ACC112 (cell line): ENCODE data around the gene TESMIN.

Experiments
- H2AFZ ChIP-seq: fragments of 200-600 bp; sonication (generic); one replicate; pipeline ENCODE4 v1.6.0; 2017; ENCODE audit warnings: antibody characterized with exemption, low read length; ENCODE audit not compliant: unreplicated experiment
- H3K27ac ChIP-seq: fragments of 200-600 bp; sonication (generic); 2 replicates; pipeline ENCODE4 v1.5.1; 2014; ENCODE audit warnings: low read depth, mild to moderate bottlenecking, antibody characterized with exemption, low read length, moderate library complexity
- H3K27me3 ChIP-seq: fragments of 200-600 bp; sonication (generic); 2 replicates; pipeline ENCODE4 v1.6.1; 2014; ENCODE audit warnings: mild to moderate bottlenecking, antibody characterized with exemption, low read length, moderate library complexity, mixed read lengths; ENCODE audit not compliant: insufficient read depth
- H3K36me3 ChIP-seq: fragments of 200-600 bp; sonication (generic); 2 replicates; pipeline ENCODE4 v1.6.1; 2016; ENCODE audit warnings: mild to moderate bottlenecking, antibody characterized with exemption, low read length, moderate library complexity, mixed read lengths; ENCODE audit not compliant: insufficient read depth
- H3K4me1 ChIP-seq: fragments of 200-600 bp; sonication (generic); one replicate; pipeline ENCODE4 v1.6.1; 2016; ENCODE audit warnings: low read length, mixed read lengths; ENCODE audit not compliant: insufficient read depth, unreplicated experiment, control insufficient read depth
- H3K4me3 ChIP-seq: fragments of 200-600 bp; sonication (generic); 2 replicates; pipeline ENCODE4 v1.5.1; 2014; ENCODE audit warnings: mild to moderate bottlenecking, low read depth, low read length
- H3K79me2 ChIP-seq: fragments of 200-600 bp; sonication (generic); one replicate; pipeline ENCODE4 v1.6.0; 2016; ENCODE audit warnings: low read length; ENCODE audit not compliant: control insufficient read depth, unreplicated experiment, insufficient read depth

The TESMIN gene

DNA sequence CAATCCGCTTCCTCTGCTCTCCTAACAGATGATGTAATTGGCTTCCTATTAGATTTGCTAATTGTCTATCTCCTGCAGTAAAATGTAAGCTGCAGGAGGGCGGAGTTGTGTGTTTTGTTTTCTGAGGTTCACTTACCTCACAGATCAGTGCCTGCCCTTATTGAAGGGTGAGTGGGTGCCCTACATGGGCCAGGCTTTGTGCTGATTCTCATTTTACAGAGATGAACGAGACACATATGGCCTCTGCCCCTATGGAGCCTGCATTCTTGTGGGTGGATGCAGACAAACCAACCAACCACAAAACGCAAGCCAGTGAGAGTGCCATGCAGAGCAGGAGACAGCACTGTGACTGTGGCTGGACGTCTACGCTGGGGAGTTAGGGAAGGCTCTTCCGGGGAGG, 9.9 kb downstream of the TESMIN start:
- Histone ChIP-seq H3K27me3 (peaks cover 17% of the 10 kb centered on the region), H3K79me2 (no peaks in the 10 kb centered on the region), H3K36me3 (no peaks in the 10 kb centered on the region), H3K27ac (no peak overlapping the region), H2AFZ (no peak overlapping the region), H3K4me1 (no peaks in the 10 kb centered on the region), H3K4me3 (no peak overlapping the region)

DNA sequence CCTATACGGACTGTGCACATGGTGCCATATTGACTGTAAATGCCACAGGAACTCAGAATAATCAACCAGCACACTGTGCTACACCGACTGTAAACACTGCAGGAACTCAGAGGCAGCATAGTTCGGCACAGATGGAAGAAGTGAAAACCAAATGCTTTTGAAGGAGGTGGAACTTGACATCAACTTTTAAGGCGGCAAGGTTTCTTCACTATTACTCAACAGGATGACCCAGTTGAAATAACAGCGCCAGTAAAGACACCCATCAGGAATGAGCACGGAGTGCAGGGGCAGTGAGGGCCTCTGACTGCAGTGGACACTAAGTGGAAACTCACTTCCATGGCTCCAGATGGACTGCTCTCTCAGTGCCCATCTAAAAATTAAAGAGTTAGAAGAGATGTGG, 15.7 kb downstream of the TESMIN start:
- Histone ChIP-seq H3K27me3 (peaks cover 70% of the 10 kb centered on the region), H3K27ac (no peak overlapping the region), H3K79me2 (no peaks in the 10 kb centered on the region), H2AFZ (no peak overlapping the region), H3K4me1 (no peaks in the 10 kb centered on the region), H3K4me3 (no peak overlapping the region), H3K36me3 (no peaks in the 10 kb centered on the region)

DNA sequence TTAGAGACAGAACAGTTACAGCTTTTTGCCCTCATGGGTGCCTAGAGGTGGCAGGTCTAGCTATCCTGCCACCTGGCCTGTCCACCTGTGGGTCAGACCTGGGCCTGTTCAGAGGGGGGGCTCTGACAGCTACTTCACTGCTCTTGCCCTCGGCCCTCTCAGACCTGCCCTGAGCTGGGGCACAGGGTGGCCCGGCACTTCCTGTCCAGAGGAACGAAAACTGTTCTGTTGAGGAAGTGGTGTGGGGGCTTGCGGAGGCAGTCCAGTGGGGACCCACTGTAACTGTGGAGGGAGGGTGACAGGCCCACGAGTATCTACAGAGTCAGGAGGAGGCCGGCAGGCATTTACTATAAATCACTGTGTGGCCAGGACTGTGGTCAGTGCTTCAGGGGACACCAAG, 16.2 kb downstream of the TESMIN start:
- Histone ChIP-seq H3K79me2 (no peaks in the 10 kb centered on the region), H3K4me3 (no peak overlapping the region), H3K27ac (no peak overlapping the region), H3K36me3 (no peaks in the 10 kb centered on the region), H3K27me3 (peaks cover 69% of the 10 kb centered on the region), H2AFZ (no peak overlapping the region), H3K4me1 (no peaks in the 10 kb centered on the region)

DNA sequence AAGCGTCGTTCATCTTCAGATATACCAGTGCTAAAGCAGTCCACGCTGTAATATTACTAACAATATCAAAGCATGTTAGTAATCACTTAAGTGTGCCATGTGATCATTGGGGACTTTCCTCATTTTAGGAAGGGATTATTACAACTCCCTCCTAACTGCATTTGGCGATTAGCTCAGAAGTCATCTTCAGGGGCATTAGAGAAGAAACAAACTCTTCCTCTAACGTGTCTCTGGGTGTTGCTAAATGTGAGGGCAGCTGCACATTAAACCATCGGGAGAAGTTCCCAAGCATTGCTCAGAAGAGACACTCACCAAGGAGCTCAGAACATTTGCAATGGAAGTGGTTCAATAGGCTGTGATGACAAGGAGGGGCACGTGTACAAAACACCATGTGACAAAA, 17.2 kb downstream of the TESMIN start:
- no peaks in the 10 kb centered on the region for H3K79me2 ChIP-seq
- H3K27me3 ChIP-seq, result peaks cover 77% of the 10 kb centered on the region
- no peaks in the 10 kb centered on the region for H3K4me1 ChIP-seq
- H2AFZ ChIP-seq, result no peak overlapping the region
- H3K27ac ChIP-seq, result no peak overlapping the region
- no peaks in the 10 kb centered on the region for H3K36me3 ChIP-seq
- H3K4me3 ChIP-seq, result no peak overlapping the region

DNA sequence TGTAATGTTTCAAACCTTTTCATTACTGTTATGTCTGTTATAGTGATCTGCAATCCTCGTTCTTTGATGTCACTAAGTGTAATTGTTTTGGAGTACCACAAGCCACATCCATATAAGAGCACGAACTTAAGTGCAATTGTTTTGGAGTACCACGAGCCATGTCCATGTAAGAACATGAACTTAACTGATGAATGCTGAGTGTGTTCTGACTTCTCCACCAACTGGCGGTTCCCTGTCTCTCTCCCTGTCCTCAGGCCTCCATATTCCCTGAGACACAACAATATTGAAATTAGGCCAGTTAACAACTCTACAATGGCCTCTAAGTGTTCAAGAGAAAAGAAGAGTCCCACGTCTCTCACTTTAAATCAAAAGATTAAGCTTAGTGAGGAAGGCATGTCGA, 23.5 kb downstream of the TESMIN start:
- Histone ChIP-seq H2AFZ (no peak overlapping the region), H3K79me2 (no peaks in the 10 kb centered on the region), H3K36me3 (no peaks in the 10 kb centered on the region), H3K27me3 (peaks cover 77% of the 10 kb centered on the region), H3K4me3 (no peak overlapping the region), H3K4me1 (no peaks in the 10 kb centered on the region), H3K27ac (no peak overlapping the region)

DNA sequence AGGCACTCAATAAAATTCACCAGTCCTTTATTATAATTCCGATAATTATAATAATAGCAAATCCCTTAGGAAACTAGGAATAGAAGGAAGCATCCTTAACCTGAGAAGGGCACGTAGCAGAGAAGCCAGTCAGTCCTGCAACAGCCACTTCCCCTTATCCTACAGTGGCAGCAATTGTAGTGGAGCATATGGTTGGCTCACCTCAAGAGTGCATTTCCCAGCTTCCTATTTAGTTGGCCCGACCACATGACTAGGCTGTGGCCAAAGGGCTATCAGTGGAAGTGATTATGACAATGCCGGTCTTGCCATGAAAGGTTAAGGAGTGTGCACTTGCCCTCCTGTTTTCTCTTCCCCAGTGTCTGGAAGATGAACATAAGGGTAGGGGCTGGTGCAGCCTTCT, 27.0 kb downstream of the TESMIN start:
- Histone ChIP-seq H3K4me1 (no peaks in the 10 kb centered on the region), H3K4me3 (no peak overlapping the region), H3K36me3 (no peaks in the 10 kb centered on the region), H2AFZ (no peak overlapping the region), H3K27ac (no peak overlapping the region), H3K79me2 (no peaks in the 10 kb centered on the region), H3K27me3 (peaks cover 80% of the 10 kb centered on the region)

DNA sequence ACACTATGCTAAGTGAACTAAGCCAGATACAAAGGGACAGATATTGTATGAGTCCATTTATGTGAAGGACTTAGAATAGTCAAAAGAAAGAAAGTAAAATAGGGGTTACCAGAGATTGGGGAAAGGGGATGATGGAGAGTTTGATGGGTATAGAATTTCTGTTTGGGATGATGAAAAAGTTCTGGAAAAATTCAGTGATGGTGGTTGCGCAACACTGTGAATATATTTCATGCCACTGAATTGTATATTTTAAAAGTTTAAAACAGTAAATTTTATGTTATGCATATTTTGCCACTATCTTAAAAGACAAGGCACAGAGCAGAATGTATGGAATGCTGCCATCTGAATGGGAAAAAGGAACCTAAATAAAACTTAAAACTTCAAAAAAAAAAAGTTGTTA, 29.2 kb downstream of the TESMIN start:
- Histone ChIP-seq H3K4me1 (no peaks in the 10 kb centered on the region), H3K4me3 (no peak overlapping the region), H2AFZ (no peak overlapping the region), H3K79me2 (no peaks in the 10 kb centered on the region), H3K27me3 (peaks cover 80% of the 10 kb centered on the region), H3K36me3 (no peaks in the 10 kb centered on the region), H3K27ac (no peak overlapping the region)

DNA sequence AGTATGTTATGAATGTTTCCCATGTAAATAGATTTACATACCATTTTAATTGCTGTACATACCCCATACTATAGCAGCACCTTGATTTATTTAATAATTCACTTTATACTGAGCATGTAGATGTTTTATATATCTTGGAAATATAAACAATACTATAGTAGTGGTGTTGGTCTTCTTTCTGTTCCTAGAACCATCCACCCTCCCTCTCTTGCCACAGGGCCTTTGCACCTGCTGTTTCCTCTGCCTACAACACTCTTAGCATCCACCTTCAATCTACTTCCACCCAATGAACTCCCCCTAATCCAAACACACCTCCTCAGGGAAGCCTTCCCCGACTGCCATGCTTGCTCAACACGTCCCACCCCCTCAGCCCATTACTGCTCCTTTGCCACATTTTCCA, 30.2 kb downstream of the TESMIN start:
- no peak overlapping the region for H3K4me3 ChIP-seq
- no peaks in the 10 kb centered on the region for H3K36me3 ChIP-seq
- H3K79me2 ChIP-seq, result no peaks in the 10 kb centered on the region
- no peak overlapping the region for H3K27ac ChIP-seq
- H3K4me1 ChIP-seq, result no peaks in the 10 kb centered on the region
- peaks cover 88% of the 10 kb centered on the region for H3K27me3 ChIP-seq
- no peak overlapping the region for H2AFZ ChIP-seq

DNA sequence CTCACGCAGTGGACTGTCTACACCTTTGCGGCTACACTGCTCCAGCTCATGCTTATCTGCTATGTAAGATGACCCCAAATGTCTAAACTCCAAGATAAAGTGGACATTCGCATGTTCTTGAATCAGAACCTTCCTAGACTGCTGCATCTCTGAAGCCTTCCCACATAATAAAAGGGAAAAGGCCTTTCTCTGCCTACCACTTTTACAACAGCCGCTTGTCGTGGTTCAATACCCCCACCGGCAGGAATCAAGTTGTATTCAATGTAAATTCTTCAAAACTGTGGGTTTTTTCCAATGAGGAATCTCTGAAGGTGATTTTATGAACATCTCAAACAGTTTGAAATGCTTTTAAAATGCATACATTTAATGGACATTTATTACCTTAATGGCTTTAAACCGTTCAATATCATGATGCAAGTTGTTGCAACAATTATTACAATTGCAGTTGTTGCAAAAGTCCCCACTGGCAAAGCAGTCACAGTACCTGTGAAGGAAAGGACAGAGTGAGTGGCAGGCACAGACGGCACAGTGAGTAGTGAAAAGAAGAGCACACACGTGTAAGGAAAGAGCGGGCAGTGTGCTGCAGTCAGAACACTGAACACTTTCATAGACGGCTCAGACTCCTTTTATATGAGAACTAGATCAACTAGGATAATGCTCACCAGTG, 35.7 kb downstream of the TESMIN start:
- Histone ChIP-seq H3K27me3 (peaks cover 93% of the 10 kb centered on the region), H3K27ac (no peak overlapping the region), H3K36me3 (no peaks in the 10 kb centered on the region), H3K4me3 (no peak overlapping the region), H3K4me1 (no peaks in the 10 kb centered on the region), H2AFZ (no peak overlapping the region), H3K79me2 (no peaks in the 10 kb centered on the region)

DNA sequence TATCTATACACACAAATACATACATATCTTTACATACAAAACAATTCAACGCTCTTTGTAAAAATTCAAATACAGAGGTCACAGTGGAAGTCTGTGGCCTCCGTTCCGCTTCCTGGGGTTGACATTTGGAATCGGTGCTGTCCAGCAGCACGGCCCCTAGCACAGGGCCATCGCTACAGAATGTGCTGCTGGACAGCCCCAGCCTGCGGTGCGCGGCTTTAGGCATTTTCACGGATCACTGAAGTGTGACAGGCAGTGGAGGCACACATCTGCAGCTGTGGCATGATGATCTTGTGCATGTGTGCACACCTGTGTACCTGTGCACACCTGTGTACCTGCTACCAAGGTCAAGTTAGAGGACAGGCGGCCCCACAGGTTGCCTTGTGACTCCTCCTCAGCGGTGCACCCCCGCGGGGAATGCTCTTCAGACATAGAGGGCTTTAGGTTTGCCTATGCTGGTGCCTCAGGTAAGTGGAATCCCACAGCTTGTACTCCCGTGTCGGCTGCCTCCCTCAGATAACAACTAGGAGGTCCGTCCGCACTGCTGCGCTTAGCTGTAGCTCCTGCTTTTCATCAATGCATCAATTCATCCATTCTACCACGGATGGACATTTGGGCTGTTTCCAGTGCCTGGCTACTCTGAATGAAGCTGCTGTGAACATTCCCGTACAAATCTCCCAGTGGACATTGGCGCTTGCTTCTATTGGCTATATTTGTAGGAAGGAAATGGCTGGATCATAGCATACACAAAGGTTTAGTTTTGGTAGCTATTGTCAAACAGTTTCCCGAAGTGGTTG, 37.1 kb downstream of the TESMIN start:
- H3K27me3 ChIP-seq, result peaks cover 82% of the 10 kb centered on the region
- H3K4me1 ChIP-seq, result no peaks in the 10 kb centered on the region
- no peak overlapping the region for H2AFZ ChIP-seq
- no peaks in the 10 kb centered on the region for H3K79me2 ChIP-seq
- H3K36me3 ChIP-seq, result no peaks in the 10 kb centered on the region
- H3K27ac ChIP-seq, result no peak overlapping the region
- H3K4me3 ChIP-seq, result no peak overlapping the region

DNA sequence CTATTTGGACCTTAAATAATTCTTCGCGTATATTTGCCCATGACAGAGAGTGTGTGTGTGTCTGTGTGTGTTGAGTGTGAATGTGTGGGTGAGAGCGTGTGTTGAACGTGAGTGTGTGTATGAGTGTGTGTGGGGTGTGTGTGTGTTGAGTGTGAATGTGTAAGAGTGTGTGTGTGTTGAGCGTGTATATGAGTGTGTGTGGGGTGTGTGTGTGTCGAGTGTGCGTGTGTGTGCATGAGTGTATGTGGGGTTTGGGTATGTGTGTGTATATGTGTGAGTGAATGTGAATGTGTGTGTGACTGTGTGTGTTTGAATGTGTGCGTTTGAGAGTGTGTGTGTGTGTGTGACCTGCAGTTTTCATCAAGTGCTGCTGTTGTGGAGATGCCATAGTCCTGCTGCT, 40.2 kb downstream of the TESMIN start:
- H3K36me3 ChIP-seq, result no peaks in the 10 kb centered on the region
- H3K4me1 ChIP-seq, result no peaks in the 10 kb centered on the region
- no peak overlapping the region for H3K4me3 ChIP-seq
- H2AFZ ChIP-seq, result no peak overlapping the region
- H3K27ac ChIP-seq, result no peak overlapping the region
- H3K27me3 ChIP-seq, result peaks cover 60% of the 10 kb centered on the region
- no peaks in the 10 kb centered on the region for H3K79me2 ChIP-seq
